Right renal cortex interstitium (tissue), 3 donors: ENCODE measurements around the gene SLC16A12. TPM values are rescaled to one million over a fixed set of nuclear protein-coding genes. Genes with fewer than 3 reads are reported as not detected.

Experiments
- DNase-seq, 3 donors: peaks; one replicate each; pipeline ENCODE4 v3.0.0-alpha.2; 2013; ENCODE audit warnings: low read depth in 3 of 3, low spot score in 2 of 3
- polyA plus RNA-seq, 3 donors: library from polyadenylated mRNA; unstranded; fragments of 120-200 nt; gene quantifications; one replicate each; pipeline ENCODE4 v1.2.1, GENCODE V29; 2013; ENCODE audit not compliant: insufficient read length in 3 of 3

SLC16A12 gene
- polyA plus RNA-seq: 10 to 100 TPM; 27.8 to 34.1 (median 33.0) TPM

- no peak for DNase-seq
Measured at GRCh38 chr10:89535171-89536012, at the start of gene SLC16A12. Gene SLC16A12 (minus strand): TSS chr10:89535594. CDS start chr10:89462578, 73,016 bp downstream.

GRCh38 chr10:89582022-89582421 is 46.6 kb upstream of the SLC16A12 start:
- no peak for DNase-seq

GRCh38 chr10:89580243-89580642 is 44.8 kb upstream of the SLC16A12 start:
- no peak for DNase-seq

- no peak for DNase-seq
Measured at GRCh38 chr10:89576696-89577095, 41.3 kb upstream of the SLC16A12 start.

GRCh38 chr10:89576022-89576421 is 40.6 kb upstream of the SLC16A12 start:
- no peak for DNase-seq

- DNase-seq: no peak
Measured at GRCh38 chr10:89575031-89575430, 39.6 kb upstream of the SLC16A12 start.

GRCh38 chr10:89574368-89574767 is 39.0 kb upstream of the SLC16A12 start:
- no peak for DNase-seq

GRCh38 chr10:89567576-89568245 is 32.3 kb upstream of the SLC16A12 start:
- DNase-seq: no peak

- no peak for DNase-seq
Measured at GRCh38 chr10:89566992-89567391, 31.6 kb upstream of the SLC16A12 start.

GRCh38 chr10:89566095-89566950 is 30.9 kb upstream of the SLC16A12 start:
- DNase-seq: no peak

GRCh38 chr10:89565180-89565579 is 29.8 kb upstream of the SLC16A12 start:
- DNase-seq: no peak

GRCh38 chr10:89563861-89564478 is 28.6 kb upstream of the SLC16A12 start:
- no peak for DNase-seq

GRCh38 chr10:89563311-89563710 is 27.9 kb upstream of the SLC16A12 start:
- DNase-seq: no peak

GRCh38 chr10:89556600-89556999 is 21.2 kb upstream of the SLC16A12 start:
- no peak for DNase-seq

- no peak for DNase-seq
Measured at GRCh38 chr10:89555688-89556445, 20.5 kb upstream of the SLC16A12 start.

GRCh38 chr10:89554433-89554832 is 19.0 kb upstream of the SLC16A12 start:
- DNase-seq: no peak

- DNase-seq: no peak
Measured at GRCh38 chr10:89553064-89553734, 17.8 kb upstream of the SLC16A12 start.

GRCh38 chr10:89552213-89552612 is 16.8 kb upstream of the SLC16A12 start:
- DNase-seq: no peak

GRCh38 chr10:89550509-89550908 is 15.1 kb upstream of the SLC16A12 start:
- DNase-seq: no peak
